H9 (cell line): Measurements from ENCODE around the gene COL4A6. TPM values are rescaled to one million over a fixed set of nuclear protein-coding genes. Genes with fewer than 3 reads are reported as not detected.
"Not testable (repeated sequence)": the region's sequence is repeated elsewhere in the genome, so short reads cannot be mapped to it uniquely, and the experiment has no call there.

Experiments used
- DNase-seq: peaks from one replicate; pipeline ENCODE4 v3.0.0-alpha.2; 2017
- H2AFZ ChIP-seq: one replicate; pipeline ENCODE4 v1.6.1; 2013; ENCODE audit warnings: mild to moderate bottlenecking, low read length, control low read depth, moderate library complexity
- H2AK5ac ChIP-seq: 2 replicates; pipeline ENCODE4 v1.6.1; 2013; ENCODE audit warnings: low read length, control low read depth, mixed read lengths; ENCODE audit not compliant: insufficient read length
- H2BK120ac ChIP-seq: one replicate; pipeline ENCODE4 v1.6.1; 2013; ENCODE audit warnings: low read depth, mild to moderate bottlenecking, low read length, control low read depth, inconsistent platforms; ENCODE audit not compliant: poor library complexity, severe bottlenecking
- H2BK12ac ChIP-seq: 2 replicates; pipeline ENCODE4 v1.6.1; 2013; ENCODE audit warnings: low read length, control low read depth, mixed read lengths, low read depth; ENCODE audit not compliant: insufficient read length
- H2BK15ac ChIP-seq: 2 replicates; pipeline ENCODE4 v1.6.1; 2013; ENCODE audit warnings: low read depth, low read length, control low read depth
- H2BK20ac ChIP-seq: one replicate; pipeline ENCODE4 v1.6.1; 2013; ENCODE audit warnings: low read depth, mild to moderate bottlenecking, low read length, control low read depth, inconsistent platforms; ENCODE audit not compliant: poor library complexity, severe bottlenecking
- H2BK5ac ChIP-seq: 2 replicates; pipeline ENCODE4 v1.6.1; 2013; ENCODE audit warnings: low read length, control low read depth, mixed read lengths; ENCODE audit not compliant: insufficient read length
- H3K14ac ChIP-seq: 2 replicates; pipeline ENCODE4 v1.6.1; 2013; ENCODE audit warnings: low read length, control low read depth; ENCODE audit not compliant: insufficient read depth
- H3K18ac ChIP-seq: 2 replicates; pipeline ENCODE4 v1.6.1; 2013; ENCODE audit warnings: low read depth, mild to moderate bottlenecking, mixed read lengths, low read length, control low read depth; ENCODE audit not compliant: insufficient read length
- H3K23ac ChIP-seq: 2 replicates; pipeline ENCODE4 v1.6.1; 2013; ENCODE audit warnings: low read length, control low read depth, mixed read lengths, low read depth; ENCODE audit not compliant: insufficient read length
- H3K23me2 ChIP-seq: 2 replicates; pipeline ENCODE4 v1.6.1; 2013; ENCODE audit warnings: low read depth, mild to moderate bottlenecking, mixed read lengths, low read length, control low read depth; ENCODE audit not compliant: insufficient read length, poor library complexity, severe bottlenecking
- H3K27ac ChIP-seq: 2 replicates; pipeline ENCODE4 v1.5.1; 2013; ENCODE audit warnings: low read length, control low read depth, mixed read lengths, low read depth; ENCODE audit not compliant: insufficient read length
- H3K27me3 ChIP-seq: 2 replicates; pipeline ENCODE4 v1.6.1; 2013; ENCODE audit warnings: low read length, control low read depth, inconsistent platforms; ENCODE audit not compliant: insufficient read depth
- H3K4ac ChIP-seq: 2 replicates; pipeline ENCODE4 v1.6.1; 2013; ENCODE audit warnings: low read depth, mild to moderate bottlenecking, control low read depth, inconsistent platforms, low read length, moderate library complexity
- H3K4me1 ChIP-seq: 2 replicates; pipeline ENCODE4 v1.6.1; 2013; ENCODE audit warnings: low read length, control low read depth, inconsistent platforms; ENCODE audit not compliant: insufficient read depth
- H3K4me2 ChIP-seq: 2 replicates; pipeline ENCODE4 v1.6.1; 2013; ENCODE audit warnings: low read length, control low read depth, mixed read lengths; ENCODE audit not compliant: insufficient read length, insufficient read depth
- H3K56ac ChIP-seq: 2 replicates; pipeline ENCODE4 v1.6.1; 2013; ENCODE audit warnings: low read depth, mild to moderate bottlenecking, mixed read lengths, low read length, control low read depth; ENCODE audit not compliant: insufficient read length
- H3K79me1 ChIP-seq: 2 replicates; pipeline ENCODE4 v1.6.1; 2013; ENCODE audit warnings: low read depth, mild to moderate bottlenecking, moderate library complexity, low read length, control low read depth, inconsistent platforms; ENCODE audit not compliant: insufficient read depth, poor library complexity, severe bottlenecking
- H3K79me2 ChIP-seq: 2 replicates; pipeline ENCODE4 v1.6.1; 2013; ENCODE audit warnings: low read length, control low read depth, inconsistent platforms; ENCODE audit not compliant: insufficient read depth
- H3K9ac ChIP-seq: 2 replicates; pipeline ENCODE4 v1.6.1; 2013; ENCODE audit warnings: low read length, control low read depth, mixed read lengths; ENCODE audit not compliant: insufficient read length; ENCODE audit errors: extremely low read depth
- H3K9me3 ChIP-seq: one replicate; pipeline ENCODE4 v1.6.1; 2013; ENCODE audit warnings: low read depth, low read length, inconsistent platforms; ENCODE audit not compliant: control insufficient read depth
- H3T11ph ChIP-seq: one replicate; pipeline ENCODE4 v1.6.1; 2013; ENCODE audit warnings: mild to moderate bottlenecking, low read length, control low read depth, inconsistent platforms
- H4K20me1 ChIP-seq: one replicate; pipeline ENCODE4 v1.6.1; 2013; ENCODE audit not compliant: control insufficient read depth, insufficient read length, insufficient read depth
- H4K5ac ChIP-seq: 2 replicates; pipeline ENCODE4 v1.6.1; 2013; ENCODE audit warnings: low read depth, mild to moderate bottlenecking, mixed read lengths, low read length, control low read depth; ENCODE audit not compliant: insufficient read length
- H4K8ac ChIP-seq: replicated peaks from 2 replicates; pipeline ENCODE4 v1.6.1; 2013; ENCODE audit warnings: low read length, control low read depth, mixed read lengths, low read depth; ENCODE audit not compliant: insufficient read length
- H4K91ac ChIP-seq: 2 replicates; pipeline ENCODE4 v1.6.1; 2013; ENCODE audit warnings: low read depth, mild to moderate bottlenecking, moderate library complexity, mixed read lengths, low read length, control low read depth; ENCODE audit not compliant: insufficient read length
- H3K27ac Mint-ChIP-seq, 3 experiments: 2 replicates in 2 of 3; 3 replicates in 1 of 3; pipeline ENCODE4 v1.8.0; 2020 to 2021; ENCODE audit warnings: mixed read lengths in 3 of 3, mild to moderate bottlenecking in 1 of 3, moderate library complexity in 1 of 3
- H3K27me3 Mint-ChIP-seq: 2 replicates; pipeline ENCODE4 v1.8.0; 2021; ENCODE audit warnings: low read depth, mild to moderate bottlenecking, moderate library complexity, mixed read lengths
- H3K36me3 Mint-ChIP-seq, 3 experiments: 2 replicates in 2 of 3; 3 replicates in 1 of 3; pipeline ENCODE4 v1.8.0; 2020 to 2021; ENCODE audit warnings: low read depth in 3 of 3, mixed read lengths in 3 of 3; ENCODE audit not compliant: insufficient read depth in 1 of 3
- H3K4me1 Mint-ChIP-seq, 2 experiments: 2 replicates each; pipeline ENCODE4 v1.8.0; 2020; ENCODE audit warnings: mixed read lengths in 2 of 2
- H3K4me3 Mint-ChIP-seq, 2 experiments: 2 replicates in 1 of 2; 3 replicates in 1 of 2; pipeline ENCODE4 v1.8.0; 2020 to 2021; ENCODE audit warnings: mild to moderate bottlenecking in 2 of 2, mixed read lengths in 2 of 2, moderate library complexity in 1 of 2
- H3K9me3 Mint-ChIP-seq, 2 experiments: 2 replicates in 1 of 2; 3 replicates in 1 of 2; pipeline ENCODE4 v1.8.0; 2020; ENCODE audit warnings: mild to moderate bottlenecking in 2 of 2, mixed read lengths in 2 of 2, moderate library complexity in 1 of 2
- CTCF ChIP-seq: fragments of 200-600 bp; sonication (generic); conservative IDR thresholded peaks from 3 replicates; pipeline ENCODE4 v1.8.0; 2021; ENCODE audit warnings: antibody characterized with exemption, mild to moderate bottlenecking
- WGBS: extraction: QIAGEN DNeasy Blood & Tissue Kit; methylation state at CpG from one replicate; pipeline ENCODE4 v1.1.7; 2013; ENCODE audit warnings: missing lambda C conversion rate, low lambda C conversion rate, mixed read lengths; ENCODE audit not compliant: insufficient read length; ENCODE audit errors: extremely low coverage; 5-methylcytosine and 5-hydroxymethylcytosine counted together
- total RNA-seq: library from RNA; stranded (reverse); gene quantifications from 2 replicates; pipeline ENCODE4 v1.2.1, GENCODE V29; 2021

COL4A6 gene
- total RNA-seq, 1 experiment from 2014 or later, result 16.7 TPM

- H3K9me3 Mint-ChIP-seq, result peaks cover 22 to 34% of the 10 kb centered on the region in 2 experiments
- peak overlapping the region; percentile 57 to 92 (median 62); a peak in 6 of 7 replicates for H3K27ac Mint-ChIP-seq
- H3K9ac ChIP-seq, H4K20me1 ChIP-seq, H3K4ac ChIP-seq, H3K27ac ChIP-seq, H3K23ac ChIP-seq, H3K27me3 Mint-ChIP-seq, H3K14ac ChIP-seq, H3K79me1 ChIP-seq, H3K9me3 ChIP-seq, H3T11ph ChIP-seq, H4K5ac ChIP-seq, H2BK12ac ChIP-seq, H4K91ac ChIP-seq, H3K79me2 ChIP-seq, H3K56ac ChIP-seq, H2BK120ac ChIP-seq, H2AFZ ChIP-seq, H4K8ac ChIP-seq, H2BK15ac ChIP-seq, H2BK20ac ChIP-seq, H2AK5ac ChIP-seq, H3K23me2 ChIP-seq, H3K4me1 ChIP-seq, H3K4me2 ChIP-seq, H3K27me3 ChIP-seq, H3K4me3 Mint-ChIP-seq, H2BK5ac ChIP-seq: not testable (repeated sequence)
- peak; percentile 61 for DNase-seq
- WGBS, result no CpG with 5 or more reads among the region's 9 CpGs
- peaks cover 20 to 21% of the 10 kb centered on the region in 2 experiments for H3K4me1 Mint-ChIP-seq
- H3K36me3 Mint-ChIP-seq, result peaks cover 21 to 58% (median 39%) of the 10 kb centered on the region in 3 experiments
- peak; percentile 27; the same call in 1 of the 3 replicates for TF ChIP-seq CTCF
- peak overlapping the region; percentile 84 for H3K18ac ChIP-seq
Observed at GRCh38 chrX:108390976-108391717, 47.1 kb downstream of the COL4A6 start.
